Uterus (tissue), 4 donors: ENCODE data around the gene COL6A3. TPM values are rescaled to one million over a fixed set of nuclear protein-coding genes. Genes with fewer than 3 reads are reported as not detected.

Experiments used
- DNase-seq, 2 donors: peaks; one replicate each; pipeline ENCODE4 v3.0.0-alpha.2; 2019 to 2020
- H3K27ac ChIP-seq, 2 donors: fragments of 200-600 bp; sonication (generic); 1 replicate in 1 of 2; 2 replicates in 1 of 2; pipeline ENCODE4 v1.5.1; 2016 to 2018
- H3K27me3 ChIP-seq, 2 donors: fragments of 200-600 bp; sonication (generic); one replicate each; pipeline ENCODE4 v1.5.1; 2018 to 2019; ENCODE audit warnings: control low read depth in 1 of 2
- H3K36me3 ChIP-seq, 2 donors: fragments of 200-600 bp; sonication (generic); one replicate each; pipeline ENCODE4 v1.5.1; 2019; ENCODE audit warnings: control low read depth in 1 of 2
- H3K4me1 ChIP-seq, 2 donors: fragments of 200-600 bp; sonication (generic); one replicate each; pipeline ENCODE4 v1.5.1; 2018 to 2019; ENCODE audit warnings: control low read depth in 1 of 2
- H3K4me3 ChIP-seq, 2 donors: fragments of 200-600 bp; sonication (generic); 1 replicate in 1 of 2; 2 replicates in 1 of 2; pipeline ENCODE4 v1.5.1; 2018 to 2019; ENCODE audit warnings: mild to moderate bottlenecking in 1 of 2
- H3K9me3 ChIP-seq, 2 donors: fragments of 200-600 bp; sonication (generic); one replicate each; pipeline ENCODE4 v1.5.1; 2019; ENCODE audit warnings: control low read depth in 1 of 2
- CTCF ChIP-seq, 4 experiments: fragments of 200-600 bp in 2 of 4; fragments of 450-650 bp in 2 of 4; sonication (generic) in 2 of 4; IDR thresholded peaks; one replicate each; pipeline ENCODE4 v1.5.1; 2016 to 2019; ENCODE audit warnings: antibody characterized with exemption in 4 of 4, mild to moderate bottlenecking in 2 of 4, moderate library complexity in 1 of 4
- POLR2A ChIP-seq, 2 donors: fragments of 450-650 bp; IDR thresholded peaks; one replicate each; pipeline ENCODE4 v1.6.1; 2016; ENCODE audit warnings: antibody characterized with exemption in 2 of 2, mild to moderate bottlenecking in 1 of 2, moderate library complexity in 1 of 2
- intact Hi-C: fragments of 100-400 bp; cut with DNase I; formaldehyde crosslinking; loops from one replicate; pipeline ENCODE4 v1.15.1; 2023; ENCODE audit warnings: low total_unique reads
- total RNA-seq, 4 donors: library from RNA; depleted of rRNA in 3 of 4; stranded (reverse); fragments of >200 nt in 3 of 4; gene quantifications; one replicate each; pipeline versions ENCODE4 v1.1.0 to v1.2.4, GENCODE V29; 2014 to 2023
- donor health status: DM: yes; HTN: yes; CAD: no.

Gene COL6A3
- total RNA-seq, 4 donors from 2014 or later = 164 to 1,719 (median 447) TPM

GRCh38 chr2:237383991-237384671 lies 29.8 kb downstream of the COL6A3 start:
- intact Hi-C loops = no loop called here
- peak; percentile 46 to 68 for DNase-seq
- Histone ChIP-seq H3K36me3 (no peaks in the 10 kb centered on the region), H3K27ac (peak overlapping the region; percentile 76 to 78), H3K4me1 (peaks cover 0 to 7% of the 10 kb centered on the region in 2 donors), H3K9me3 (no peaks in the 10 kb centered on the region), H3K27me3 (no peaks in the 10 kb centered on the region), H3K4me3 (no peak overlapping the region)
- TF ChIP-seq CTCF (IDR thresholded peaks at IDR 0.05) = no peak
- no peak for TF ChIP-seq POLR2A (IDR thresholded peaks at IDR 0.05)

GRCh38 chr2:237380768-237381167 lies 33.2 kb downstream of the COL6A3 start:
- no peak for TF ChIP-seq CTCF (IDR thresholded peaks at IDR 0.05)
- no peak for TF ChIP-seq POLR2A (IDR thresholded peaks at IDR 0.05)
- H3K4me3 ChIP-seq = no peak overlapping the region
- H3K27me3 ChIP-seq = no peaks in the 10 kb centered on the region
- H3K27ac ChIP-seq = peak overlapping the region; percentile 6 to 30
- intact Hi-C loops = no loop called here
- no peaks in the 10 kb centered on the region for H3K9me3 ChIP-seq
- peaks cover 0 to 7% of the 10 kb centered on the region in 2 donors for H3K4me1 ChIP-seq
- H3K36me3 ChIP-seq = no peaks in the 10 kb centered on the region
- no peak for DNase-seq

GRCh38 chr2:237379636-237380035 lies 34.3 kb downstream of the COL6A3 start:
- H3K4me1 ChIP-seq = peaks cover 0 to 7% of the 10 kb centered on the region in 2 donors
- no peak overlapping the region for H3K4me3 ChIP-seq
- H3K36me3 ChIP-seq = no peaks in the 10 kb centered on the region
- H3K27ac ChIP-seq = peak overlapping the region; percentile 11 to 31
- DNase-seq = no peak
- TF ChIP-seq CTCF (IDR thresholded peaks at IDR 0.05) (no peak), POLR2A (IDR thresholded peaks at IDR 0.05) (no peak)
- intact Hi-C loops = no loop called here
- H3K27me3 ChIP-seq = no peaks in the 10 kb centered on the region
- no peaks in the 10 kb centered on the region for H3K9me3 ChIP-seq

GRCh38 chr2:237378650-237379049 lies 35.3 kb downstream of the COL6A3 start:
- intact Hi-C loops = no loop called here
- Histone ChIP-seq H3K4me3 (no peak overlapping the region), H3K9me3 (no peaks in the 10 kb centered on the region), H3K36me3 (no peaks in the 10 kb centered on the region), H3K27ac (peak overlapping the region; percentile 39 to 46), H3K4me1 (no peaks in the 10 kb centered on the region), H3K27me3 (no peaks in the 10 kb centered on the region)
- no peak for TF ChIP-seq CTCF (IDR thresholded peaks at IDR 0.05)
- TF ChIP-seq POLR2A (IDR thresholded peaks at IDR 0.05) = no peak
- peak in 1 of 2 donors; percentile 11 for DNase-seq

GRCh38 chr2:237374284-237375060 lies 39.5 kb downstream of the COL6A3 start:
- no peaks in the 10 kb centered on the region for H3K4me1 ChIP-seq
- DNase-seq = no peak
- TF ChIP-seq POLR2A (IDR thresholded peaks at IDR 0.05) (no peak), CTCF (IDR thresholded peaks at IDR 0.05) (no peak)
- H3K27ac ChIP-seq = peak overlapping the region; percentile 46 to 47
- H3K27me3 ChIP-seq = no peaks in the 10 kb centered on the region
- no peaks in the 10 kb centered on the region for H3K9me3 ChIP-seq
- no peak overlapping the region for H3K4me3 ChIP-seq
- intact Hi-C loops = no loop called here
- no peaks in the 10 kb centered on the region for H3K36me3 ChIP-seq
